ENCODE measurements around the gene AOAH.

AOAH gene

DNA sequence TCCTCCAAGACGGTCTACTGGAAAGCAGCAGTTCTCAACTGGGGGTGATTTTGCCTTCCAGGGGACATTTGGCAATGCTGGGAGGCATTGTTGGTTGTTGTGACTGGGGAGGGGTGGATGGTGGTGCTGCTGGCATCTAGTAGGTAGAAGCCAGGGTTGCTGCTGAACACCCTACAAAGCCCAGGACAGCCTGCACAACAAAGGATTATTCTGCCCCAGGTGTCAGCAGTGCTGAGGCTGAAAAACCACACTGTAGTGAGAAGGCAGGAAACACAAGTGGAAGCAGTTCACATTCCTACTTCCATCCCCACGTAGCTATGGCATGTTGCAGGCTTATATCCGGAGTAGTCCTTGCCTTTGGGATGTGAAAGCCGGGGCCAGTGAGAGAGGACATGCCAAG, 86.9 kb downstream of the AOAH start:
- TF ChIP-seq, protein P1, sequence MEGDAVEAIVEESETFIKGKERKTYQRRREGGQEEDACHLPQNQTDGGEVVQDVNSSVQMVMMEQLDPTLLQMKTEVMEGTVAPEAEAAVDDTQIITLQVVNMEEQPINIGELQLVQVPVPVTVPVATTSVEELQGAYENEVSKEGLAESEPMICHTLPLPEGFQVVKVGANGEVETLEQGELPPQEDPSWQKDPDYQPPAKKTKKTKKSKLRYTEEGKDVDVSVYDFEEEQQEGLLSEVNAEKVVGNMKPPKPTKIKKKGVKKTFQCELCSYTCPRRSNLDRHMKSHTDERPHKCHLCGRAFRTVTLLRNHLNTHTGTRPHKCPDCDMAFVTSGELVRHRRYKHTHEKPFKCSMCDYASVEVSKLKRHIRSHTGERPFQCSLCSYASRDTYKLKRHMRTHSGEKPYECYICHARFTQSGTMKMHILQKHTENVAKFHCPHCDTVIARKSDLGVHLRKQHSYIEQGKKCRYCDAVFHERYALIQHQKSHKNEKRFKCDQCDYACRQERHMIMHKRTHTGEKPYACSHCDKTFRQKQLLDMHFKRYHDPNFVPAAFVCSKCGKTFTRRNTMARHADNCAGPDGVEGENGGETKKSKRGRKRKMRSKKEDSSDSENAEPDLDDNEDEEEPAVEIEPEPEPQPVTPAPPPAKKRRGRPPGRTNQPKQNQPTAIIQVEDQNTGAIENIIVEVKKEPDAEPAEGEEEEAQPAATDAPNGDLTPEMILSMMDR (conservative IDR thresholded peaks at IDR 0.05; ENCODE audit: low read depth, low read length): no peak
- H3K4me3 ChIP-seq (ENCODE audit: low read length): no peak overlapping the region
- no peak for DNase-seq (ENCODE audit: low read depth)

DNA sequence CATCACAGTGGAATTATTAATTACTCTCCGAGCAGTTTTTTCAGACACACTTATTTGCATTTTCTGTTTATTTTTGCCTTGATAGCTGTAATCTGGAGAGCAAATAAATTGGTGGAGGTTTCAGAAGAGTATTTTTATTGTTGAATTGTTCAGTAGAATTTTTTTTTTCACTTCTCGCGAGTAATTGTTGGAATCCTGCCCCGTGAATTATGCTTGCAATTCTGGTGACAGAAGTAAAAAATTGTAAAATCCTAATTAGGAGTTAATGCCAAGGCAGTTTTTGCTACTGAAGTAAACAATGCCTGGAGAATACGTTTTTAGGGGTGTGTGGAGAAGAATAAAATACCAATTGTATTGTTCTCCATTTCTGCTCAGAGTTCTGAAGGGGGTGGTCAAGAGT, 88.2 kb downstream of the AOAH start:
- TF ChIP-seq, protein P1 (conservative IDR thresholded peaks at IDR 0.05; ENCODE audit: low read depth, low read length): no peak
- no peak overlapping the region for H3K4me3 ChIP-seq (ENCODE audit: low read length)
- no peak for DNase-seq (ENCODE audit: low read depth)

DNA sequence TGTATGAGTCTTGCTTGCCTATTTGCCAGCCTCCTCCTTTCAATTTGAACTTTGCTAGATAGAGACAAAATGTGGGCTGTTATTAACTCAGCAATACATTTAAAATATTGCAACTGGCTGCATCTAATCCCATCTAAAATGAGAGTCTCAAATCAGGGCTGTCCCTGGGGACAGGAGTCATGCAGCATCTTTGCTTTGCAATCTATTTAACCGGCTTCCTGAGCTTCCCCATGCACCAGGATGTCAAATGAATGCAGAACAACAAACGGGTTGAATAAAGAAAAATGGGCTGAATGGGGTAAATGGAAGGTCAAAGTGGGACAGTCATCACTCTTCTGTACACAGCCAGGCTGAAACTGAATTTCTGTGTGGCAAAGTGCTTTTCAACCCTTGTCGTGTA, 89.2 kb downstream of the AOAH start:
- DNase-seq (ENCODE audit: low read depth): no peak
- no peak overlapping the region for H3K4me3 ChIP-seq (ENCODE audit: low read length)
- TF ChIP-seq, protein P1 (conservative IDR thresholded peaks at IDR 0.05; ENCODE audit: low read depth, low read length): no peak

DNA sequence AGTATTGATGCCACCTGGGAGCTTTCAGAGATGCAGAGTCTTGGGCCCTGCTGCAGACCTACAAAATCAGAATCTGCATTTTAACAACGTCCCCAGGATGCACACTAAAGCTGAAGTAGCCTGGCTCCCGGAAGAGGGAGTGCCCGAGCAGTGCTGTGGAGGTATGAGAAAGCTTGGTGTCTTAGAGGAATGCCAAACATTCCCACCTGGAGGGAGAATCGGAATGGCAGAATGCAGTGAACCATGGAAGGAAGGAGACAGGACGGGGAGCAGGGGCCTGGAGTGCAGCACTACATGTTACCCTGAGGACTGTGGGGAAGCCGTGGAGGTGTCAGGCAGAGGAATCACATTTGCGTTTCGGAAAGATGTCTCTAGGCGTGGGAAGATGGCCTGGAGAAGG, 90.9 kb downstream of the AOAH start:
- TF ChIP-seq, protein P1 (conservative IDR thresholded peaks at IDR 0.05; ENCODE audit: low read depth, low read length): no peak
- no peak overlapping the region for H3K4me3 ChIP-seq (ENCODE audit: low read length)
- no peak for DNase-seq (ENCODE audit: low read depth)

DNA sequence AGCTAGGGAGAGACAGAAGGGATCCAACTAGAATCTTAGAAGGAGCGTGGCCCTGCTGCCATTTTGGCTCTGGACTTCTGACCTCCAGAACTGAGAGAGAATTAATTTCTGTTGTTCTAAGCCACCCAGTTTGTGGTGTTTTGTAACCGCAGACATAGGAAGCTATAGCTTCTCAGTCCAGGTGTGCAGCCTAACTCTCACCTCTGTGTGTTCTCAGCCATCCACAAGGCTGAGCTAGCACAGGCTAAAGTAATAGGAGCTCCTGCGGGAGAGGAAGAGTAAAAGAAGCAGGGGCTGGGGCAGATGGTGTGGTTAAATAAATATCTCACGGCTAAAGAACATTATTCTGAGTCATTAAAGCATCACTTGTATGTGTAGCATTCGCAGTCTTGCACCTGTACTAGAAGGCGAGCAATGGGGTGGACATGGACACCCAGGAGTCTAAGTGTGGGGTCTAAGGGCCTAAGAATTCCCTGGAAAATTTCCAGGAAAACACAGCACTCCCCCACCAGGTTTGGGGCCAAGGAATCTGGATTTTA, 94.1 kb downstream of the AOAH start:
- H3K4me3 ChIP-seq (ENCODE audit: low read length): no peak overlapping the region
- DNase-seq (ENCODE audit: low read depth): no peak
- TF ChIP-seq, protein P1 (conservative IDR thresholded peaks at IDR 0.05; ENCODE audit: low read depth, low read length): no peak

DNA sequence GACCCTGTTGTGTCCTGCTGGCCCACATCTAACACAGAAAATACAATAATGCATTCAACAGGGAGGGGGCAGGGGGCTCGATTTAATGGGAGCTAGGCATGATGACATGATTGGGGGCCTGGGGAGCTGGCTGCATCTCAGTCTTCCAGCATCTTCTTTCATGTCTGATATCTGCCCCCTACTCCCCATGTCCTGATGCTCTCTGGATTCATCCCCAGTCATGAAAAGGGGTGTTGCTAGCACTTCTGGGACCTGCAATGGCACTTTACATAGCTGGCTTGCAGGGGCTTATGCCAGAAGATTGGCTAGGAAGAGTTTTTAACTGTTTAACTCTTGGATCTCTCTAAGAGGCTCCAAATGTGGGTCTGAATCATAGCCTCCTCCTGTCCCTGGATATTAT, 94.9 kb downstream of the AOAH start:
- no peak overlapping the region for H3K4me3 ChIP-seq (ENCODE audit: low read length)
- DNase-seq (ENCODE audit: low read depth): no peak
- TF ChIP-seq, protein P1 (conservative IDR thresholded peaks at IDR 0.05; ENCODE audit: low read depth, low read length): no peak

DNA sequence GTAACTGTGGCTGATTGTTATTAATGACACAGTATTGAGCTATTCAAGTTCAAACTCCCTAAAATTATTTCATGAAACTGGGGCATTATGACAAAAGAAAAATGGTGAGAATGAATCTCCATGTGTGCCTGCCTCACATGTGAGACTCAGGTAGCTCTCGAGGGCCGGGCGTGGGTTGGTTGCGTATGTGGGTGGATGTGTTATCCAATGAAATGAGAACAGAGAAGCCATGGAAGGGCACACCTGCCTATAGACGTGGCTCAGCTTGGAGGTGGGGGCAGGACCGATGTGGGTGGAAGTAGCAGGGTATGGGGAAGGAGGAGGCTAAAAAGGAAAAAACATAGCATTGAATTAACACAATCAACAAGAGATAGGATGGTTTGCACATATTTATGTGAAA, 96.5 kb downstream of the AOAH start:
- DNase-seq (ENCODE audit: low read depth): no peak
- TF ChIP-seq, protein P1 (conservative IDR thresholded peaks at IDR 0.05; ENCODE audit: low read depth, low read length): no peak
- H3K4me3 ChIP-seq (ENCODE audit: low read length): no peak overlapping the region
